Bone marrow (tissue), 2 donors: ENCODE measurements around the gene LIMS1.
"Not testable (repeated sequence)": the region's sequence is repeated elsewhere in the genome, so short reads cannot be mapped to it uniquely, and the experiment has no call there.

Experiments
- DNase-seq, 2 donors: peaks; one replicate each; lab custom pipeline; 2025; lab: John Stamatoyannopoulos, UW

LIMS1 gene

DNA sequence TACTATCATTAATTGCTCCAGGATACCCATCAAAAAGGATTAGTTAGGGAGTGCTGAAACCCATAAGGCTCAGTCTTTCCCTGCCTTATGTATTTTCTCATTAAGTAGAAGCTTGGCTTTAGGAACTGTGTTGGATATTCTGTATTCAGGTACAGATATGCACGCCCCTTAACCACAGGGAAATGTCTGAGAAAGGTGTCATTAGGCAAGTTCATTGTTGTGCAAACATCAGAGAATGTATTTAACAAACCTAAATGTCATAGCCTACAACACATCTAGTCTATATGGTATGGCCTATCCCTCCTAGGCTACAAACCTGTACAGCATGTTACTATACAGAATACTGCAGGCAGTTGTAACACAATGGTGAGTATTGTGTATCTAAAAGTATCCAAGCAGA lies 130.7 kb downstream of the LIMS1 start:
- DNase-seq = not testable (repeated sequence)

GRCh38 chr2:108665975-108666374 lies 131.7 kb downstream of the LIMS1 start:
- DNase-seq = not testable (repeated sequence)

DNA sequence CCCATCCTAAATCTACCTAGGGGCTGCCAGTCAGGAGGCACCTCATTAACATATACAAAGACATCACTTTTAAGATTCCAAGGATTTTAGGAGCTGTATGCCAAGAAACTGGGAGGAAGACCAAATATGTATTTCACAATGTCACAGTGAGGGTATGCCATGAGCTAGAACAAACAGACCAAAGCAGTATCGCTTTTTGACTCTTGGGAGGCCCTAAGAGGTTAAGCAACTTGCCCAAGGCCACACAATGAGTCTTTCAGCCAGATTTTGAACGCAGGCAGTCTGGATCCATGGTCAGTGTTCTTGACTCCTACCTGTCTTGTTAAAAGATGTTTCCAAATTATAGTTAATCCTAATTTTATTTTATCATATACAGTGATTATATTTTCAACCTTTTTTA lies 132.9 kb downstream of the LIMS1 start:
- not testable (repeated sequence) for DNase-seq

- not testable (repeated sequence) for DNase-seq
These were observed 136.0 kb downstream of the LIMS1 start for GRCh38 chr2:108670282-108670681.

DNA sequence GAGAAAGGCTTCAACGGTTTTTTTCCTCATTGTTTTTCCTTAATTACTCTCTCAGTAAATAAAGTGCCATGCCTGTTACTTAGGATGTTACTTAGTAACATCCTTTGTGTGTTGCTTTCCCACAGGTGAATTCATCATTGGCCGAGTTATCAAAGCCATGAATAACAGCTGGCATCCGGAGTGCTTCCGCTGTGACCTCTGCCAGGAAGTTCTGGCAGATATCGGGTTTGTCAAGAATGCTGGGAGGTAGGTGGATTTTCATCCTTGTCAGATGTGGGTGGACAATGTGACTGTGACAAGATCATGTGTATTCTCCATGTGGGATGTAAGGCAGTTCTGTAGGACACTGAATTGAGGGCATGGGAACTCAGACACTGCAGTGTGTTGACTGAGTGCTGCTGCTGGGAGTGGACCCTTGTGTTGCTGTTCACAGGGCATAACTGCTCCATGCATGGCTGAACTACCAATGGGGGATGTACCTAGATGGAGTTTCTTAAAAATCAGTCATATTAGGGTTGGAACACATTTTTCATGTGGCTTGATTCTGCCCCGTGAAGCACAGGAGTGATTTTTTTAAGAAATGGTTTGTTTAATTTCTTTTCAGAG lies 138.0 kb downstream of the LIMS1 start:
- not testable (repeated sequence) for DNase-seq

DNA sequence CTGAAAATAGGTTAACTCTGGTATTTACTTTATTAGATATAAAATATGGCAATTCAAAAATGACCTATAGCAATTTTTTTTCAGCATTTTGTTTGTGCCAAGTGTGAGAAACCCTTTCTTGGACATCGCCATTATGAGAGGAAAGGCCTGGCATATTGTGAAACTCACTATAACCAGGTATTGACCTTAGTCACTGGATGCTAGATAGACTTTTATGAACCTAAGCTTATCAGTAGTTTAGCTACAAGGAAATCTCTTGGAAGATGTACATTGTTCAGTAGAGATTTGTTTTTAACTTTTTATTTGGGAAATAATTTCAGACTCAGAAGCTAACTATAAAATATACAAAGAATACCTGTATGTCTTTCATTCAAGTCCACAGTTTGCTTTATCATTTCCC lies 142.3 kb downstream of the LIMS1 start:
- DNase-seq = not testable (repeated sequence)

- not testable (repeated sequence) for DNase-seq
These were observed 143.0 kb downstream of the LIMS1 start for GRCh38 chr2:108677239-108677744.

- DNase-seq = peak in 1 of 2 donors; percentile 87
These were observed 144.0 kb downstream of the LIMS1 start for GRCh38 chr2:108678198-108678651.

DNA sequence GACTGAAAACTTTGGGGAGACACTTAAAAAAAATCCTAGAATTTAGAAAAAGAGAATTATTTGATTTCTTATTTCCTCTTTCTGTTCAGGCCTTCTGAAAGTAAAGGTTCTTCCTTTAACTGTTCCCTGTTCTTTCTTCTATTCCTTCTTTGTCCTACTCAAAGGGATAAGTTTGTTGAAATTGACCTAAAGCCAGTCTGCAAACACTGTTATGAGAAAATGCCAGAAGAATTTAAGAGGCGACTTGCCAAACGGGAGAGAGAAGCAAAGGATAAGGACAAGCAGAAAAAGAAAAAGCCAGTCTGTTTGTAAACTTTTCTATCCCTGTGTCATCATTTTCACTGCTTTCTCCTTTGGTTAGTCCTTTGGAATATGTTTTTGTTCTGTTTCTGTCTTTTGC lies 146.5 kb downstream of the LIMS1 start:
- DNase-seq = not testable (repeated sequence)

GRCh38 chr2:108688818-108689756 lies 154.8 kb downstream of the LIMS1 start:
- not testable (repeated sequence) for DNase-seq

DNA sequence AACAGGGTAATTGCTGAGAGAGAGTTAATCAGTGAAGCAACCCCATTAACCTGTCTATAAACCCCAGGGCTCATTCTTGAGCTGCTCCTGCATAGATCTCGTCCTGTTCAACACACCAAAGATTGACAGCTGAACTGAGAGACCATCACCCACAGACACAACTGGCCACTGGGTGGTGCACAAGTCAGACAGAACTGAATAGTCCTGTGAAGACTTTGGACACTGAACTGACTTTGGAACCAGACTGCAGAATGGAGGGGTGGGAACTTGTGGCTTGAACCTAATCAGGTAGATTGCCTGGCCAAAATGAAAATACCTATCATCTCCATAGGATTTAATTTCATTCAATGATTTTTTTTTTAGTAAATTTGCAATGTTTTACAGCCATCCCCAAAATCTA lies 155.7 kb downstream of the LIMS1 start:
- DNase-seq = not testable (repeated sequence)

- no peak for DNase-seq
These were observed 157.2 kb downstream of the LIMS1 start for GRCh38 chr2:108691447-108691846.

DNA sequence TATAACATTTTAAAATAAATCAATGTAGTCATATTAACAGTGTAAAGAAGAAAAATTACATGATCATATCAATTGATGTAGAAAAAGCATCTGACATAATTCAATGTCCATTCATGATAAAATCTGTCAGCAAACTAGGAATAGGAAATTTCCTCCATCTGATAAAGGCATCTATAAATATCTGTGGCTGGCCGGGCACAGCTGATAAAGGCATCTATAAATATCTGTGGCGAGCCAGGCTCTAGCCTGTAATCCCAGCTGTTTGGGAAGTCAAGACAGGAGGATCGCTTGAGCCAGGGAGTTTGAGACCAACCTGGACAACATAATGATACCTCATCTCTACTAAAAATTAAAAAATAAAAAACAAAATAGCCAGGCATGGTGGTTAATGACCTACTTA lies 166.9 kb downstream of the LIMS1 start:
- no peak for DNase-seq

GRCh38 chr2:108701806-108702205 lies 167.5 kb downstream of the LIMS1 start:
- DNase-seq = peak in 1 of 2 donors; percentile 38

GRCh38 chr2:108704871-108705270 lies 170.6 kb downstream of the LIMS1 start:
- DNase-seq = no peak

- DNase-seq = no peak
These were observed 173.0 kb downstream of the LIMS1 start for GRCh38 chr2:108707300-108707699.

DNA sequence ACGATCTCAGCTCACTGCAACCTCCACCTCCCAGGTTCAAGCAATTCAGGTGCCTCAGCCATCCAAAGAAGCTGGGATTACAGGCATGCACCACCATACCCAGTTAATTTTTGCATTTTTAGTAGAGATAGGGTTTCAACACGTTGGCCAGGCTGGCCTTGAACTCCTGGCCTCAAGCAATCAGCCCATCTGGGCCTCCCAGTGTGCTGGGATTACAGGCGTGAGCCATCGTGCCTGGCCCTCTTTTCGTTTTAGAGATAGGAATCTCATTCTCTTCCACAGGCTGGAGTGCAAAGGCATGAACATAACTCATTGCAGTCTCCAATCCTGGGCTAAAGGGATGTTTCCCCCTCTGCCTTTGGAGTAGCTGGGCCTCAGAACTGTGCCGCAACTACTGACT lies 182.7 kb downstream of the LIMS1 start:
- DNase-seq = not testable (repeated sequence)

GRCh38 chr2:108719149-108720044 lies 185.1 kb downstream of the LIMS1 start, which contains the start of gene RANBP2:
TSS of gene RANBP2 (plus strand) at chr2:108719482. CDS start at chr2:108719607, 125 bp downstream.
- DNase-seq = peak; percentile 75 to 85

DNA sequence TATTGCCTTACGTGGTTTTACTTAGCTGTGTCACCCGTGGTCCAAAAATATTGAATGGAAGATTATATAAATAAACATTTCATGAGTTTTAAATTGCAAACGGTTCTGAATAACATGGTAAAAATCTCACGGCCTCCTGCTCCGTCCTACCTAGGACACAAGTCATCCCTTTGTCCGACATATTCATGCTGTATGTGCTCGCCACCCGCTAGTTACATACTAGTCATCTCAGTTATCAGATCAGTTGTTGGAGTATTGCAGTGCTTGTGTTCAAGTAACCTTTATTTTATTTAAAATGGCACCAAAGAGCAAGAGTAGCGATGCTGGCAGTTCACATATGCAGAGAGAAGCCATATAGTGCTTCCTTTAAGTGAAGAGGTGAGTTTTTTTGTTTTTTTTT lies 191.8 kb downstream of the LIMS1 start:
- DNase-seq = not testable (repeated sequence)

DNA sequence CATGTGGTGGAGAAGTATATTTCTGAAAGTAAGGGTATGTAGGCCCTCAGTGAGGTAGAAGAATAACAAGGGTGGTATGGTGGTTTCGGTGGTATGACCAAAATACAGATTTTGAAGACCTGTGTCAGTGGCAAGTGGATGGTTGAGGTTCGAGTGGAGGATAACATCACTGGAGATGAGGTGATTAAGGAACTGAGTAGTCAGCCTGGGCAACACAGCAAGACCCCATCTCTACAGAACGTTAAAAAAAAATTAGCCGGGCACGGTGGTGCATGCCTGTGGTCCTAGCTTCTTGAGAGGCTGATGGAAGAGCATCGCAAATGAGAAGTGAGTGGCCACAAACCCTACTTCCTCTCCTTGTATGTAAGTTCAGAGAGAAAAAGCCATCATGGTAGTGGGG lies 200.4 kb downstream of the LIMS1 start:
- not testable (repeated sequence) for DNase-seq
